ENCODE measurements around the gene COL4A2. TPM values are rescaled to one million over a fixed set of nuclear protein-coding genes. Genes with fewer than 3 reads are reported as not detected.
A peak's percentile ranks its signal among the peaks of the same experiment; 100 is the strongest.

COL4A2 gene
- total RNA-seq, 4 donors from 2014 or later = 56.6 to 139 (median 89.1) TPM

- no peak for TF ChIP-seq POLR2A (IDR thresholded peaks at IDR 0.05)
- no peak for TF ChIP-seq CTCF (IDR thresholded peaks at IDR 0.05)
- Histone ChIP-seq H3K4me3 (no peak overlapping the region), H3K36me3 (peaks cover 0 to 35% (median 0%) of the 10 kb centered on the region in 3 donors), H3K27me3 (no peaks in the 10 kb centered on the region), H3K4me1 (no peaks in the 10 kb centered on the region), H3K27ac (no peak overlapping the region), H3K9me3 (no peaks in the 10 kb centered on the region)
- peak in 1 of 3 donors; percentile 39 for DNase-seq
Measured at GRCh38 chr13:110475550-110476219, 168.6 kb downstream of the COL4A2 start.

GRCh38 chr13:110476220-110476617, 169.1 kb downstream of the COL4A2 start:
- Histone ChIP-seq H3K36me3 (peaks cover 0 to 36% (median 0%) of the 10 kb centered on the region in 3 donors), H3K4me1 (no peaks in the 10 kb centered on the region), H3K9me3 (no peaks in the 10 kb centered on the region), H3K27me3 (no peaks in the 10 kb centered on the region), H3K27ac (no peak overlapping the region), H3K4me3 (no peak overlapping the region)
- DNase-seq = no peak
- TF ChIP-seq POLR2A (IDR thresholded peaks at IDR 0.05) (no peak), CTCF (IDR thresholded peaks at IDR 0.05) (no peak)

- Histone ChIP-seq H3K27ac (no peak overlapping the region), H3K27me3 (no peaks in the 10 kb centered on the region), H3K36me3 (peaks cover 0 to 31% (median 0%) of the 10 kb centered on the region in 3 donors)
Measured at GRCh38 chr13:110477706-110478245, 170.7 kb downstream of the COL4A2 start.

GRCh38 chr13:110478405-110479214, 171.5 kb downstream of the COL4A2 start:
- H3K27ac ChIP-seq = peak overlapping the region in 1 of 4 donors; percentile 30
- no peak for DNase-seq
- H3K27me3 ChIP-seq = no peaks in the 10 kb centered on the region
- H3K36me3 ChIP-seq = peaks cover 0 to 27% (median 0%) of the 10 kb centered on the region in 3 donors
- no peaks in the 10 kb centered on the region for H3K4me1 ChIP-seq
- no peak overlapping the region for H3K4me3 ChIP-seq
- H3K9me3 ChIP-seq = no peaks in the 10 kb centered on the region
- no peak for TF ChIP-seq POLR2A (IDR thresholded peaks at IDR 0.05)
- no peak for TF ChIP-seq CTCF (IDR thresholded peaks at IDR 0.05)

More at GRCh38 chr13:110477706-110478245, 170.7 kb downstream of the COL4A2 start:
- no peaks in the 10 kb centered on the region for H3K4me1 ChIP-seq
- no peak for DNase-seq
- H3K4me3 ChIP-seq = no peak overlapping the region
- TF ChIP-seq CTCF (IDR thresholded peaks at IDR 0.05) (no peak), POLR2A (IDR thresholded peaks at IDR 0.05) (no peak)
- H3K9me3 ChIP-seq = no peaks in the 10 kb centered on the region

- no peaks in the 10 kb centered on the region for H3K27me3 ChIP-seq
- peaks cover 0 to 29% (median 0%) of the 10 kb centered on the region in 3 donors for H3K36me3 ChIP-seq
- H3K4me1 ChIP-seq = no peaks in the 10 kb centered on the region
- H3K9me3 ChIP-seq = no peaks in the 10 kb centered on the region
- H3K27ac ChIP-seq = peak overlapping the region in 1 of 4 donors; percentile 30
- TF ChIP-seq POLR2A (IDR thresholded peaks at IDR 0.05) (no peak), CTCF (IDR thresholded peaks at IDR 0.05) (no peak)
- DNase-seq = no peak
- no peak overlapping the region for H3K4me3 ChIP-seq
Measured at GRCh38 chr13:110479215-110479545, 172.1 kb downstream of the COL4A2 start.
